HepG2 (cell line): ENCODE data around the gene TBC1D24. TPM values are rescaled to one million over a fixed set of nuclear protein-coding genes. Genes with fewer than 3 reads are reported as not detected.

Experiments used
- ATAC-seq: fragments of 200-7000 bp; cut with Tn5 transposase; 3 replicates; pipeline ENCODE4 v1.9.1; 2020; ENCODE audit warnings: mild to moderate bottlenecking, moderate library complexity
- BruUV-seq: library from RNA; stranded (reverse); fragments of 400-500 nt; replicated peaks from 2 replicates; lab custom pipeline; 2021; lab: Mats Ljungman, UMichigan
- CTCF ChIA-PET: fragments of 300-600 bp; formaldehyde crosslinking; extraction: SDS; loops from one replicate; lab custom pipeline; 2021; ENCODE audit warnings: low total read pairs, inconsistent platforms, low intra/inter-chr PET ratio; lab: Yijun Ruan, JAX
- POLR2A ChIA-PET: fragments of 350-600 bp; sonication (Branson Sonifier 250); formaldehyde crosslinking; loops from one replicate; lab custom pipeline; 2020; ENCODE audit warnings: antibody characterized with exemption, inconsistent platforms; lab: Yijun Ruan, JAX
- DNase-seq: peaks from one replicate; pipeline ENCODE4 v3.0.0-alpha.2; 2015; ENCODE audit warnings: low spot score
- FAIRE-seq: peaks from 3 replicates; lab custom pipeline; 2011; peaks lifted over from hg19 to GRCh38; lab: Jason Lieb, UNC
- H2AFZ ChIP-seq: one replicate; pipeline ENCODE4 v1.6.1; 2011; ENCODE audit warnings: low read length, inconsistent platforms
- H3K27ac ChIP-seq: fragments of 300-600 bp; 3 replicates; pipeline ENCODE4 v1.8.0; 2011; ENCODE audit warnings: mixed run types, mild to moderate bottlenecking, mixed read lengths, low read length, inconsistent platforms; ENCODE audit not compliant: insufficient read depth; ENCODE audit errors: extremely low read length
- H3K27me3 ChIP-seq, 2 experiments: fragments of 200-600 bp in 1 of 2; 2 replicates in 1 of 2; 3 replicates in 1 of 2; pipeline versions ENCODE4 v1.6.0 to v1.8.0; 2011; ENCODE audit warnings: low read length in 2 of 2, mild to moderate bottlenecking in 2 of 2, moderate library complexity in 2 of 2, inconsistent platforms in 1 of 2; ENCODE audit not compliant: insufficient read depth in 2 of 2, control insufficient read depth in 1 of 2
- H3K36me3 ChIP-seq, 2 experiments: fragments of 200-600 bp in 1 of 2; replicated peaks in 1 of 2; 2 replicates in 1 of 2; 3 replicates in 1 of 2; pipeline versions ENCODE4 v1.5.1 to v1.8.0; 2011; ENCODE audit warnings: low read length in 2 of 2, inconsistent platforms in 1 of 2; ENCODE audit not compliant: insufficient read depth in 2 of 2, control insufficient read depth in 1 of 2
- H3K4me1 ChIP-seq: 2 replicates; pipeline ENCODE4 v1.5.1; 2012; ENCODE audit warnings: low read length, inconsistent platforms; ENCODE audit not compliant: insufficient read depth
- H3K4me2 ChIP-seq: 2 replicates; pipeline ENCODE4 v1.6.0; 2011; ENCODE audit warnings: low read depth, low read length, inconsistent platforms
- H3K4me3 ChIP-seq, 3 experiments: fragments of 200-600 bp in 1 of 3; sonication (generic), shearing (Covaris generic) in 1 of 3; replicated peaks in 1 of 3; 2 replicates each; pipeline ENCODE4 v1.5.1; 2011 to 2016; ENCODE audit warnings: low read length in 3 of 3, inconsistent platforms in 2 of 3, low read depth in 2 of 3, mild to moderate bottlenecking in 2 of 3, control low read depth in 1 of 3, mixed read lengths in 1 of 3; ENCODE audit not compliant: insufficient read depth in 1 of 3
- H3K79me2 ChIP-seq: one replicate; pipeline ENCODE4 v1.6.1; 2011; ENCODE audit warnings: low read length, inconsistent platforms; ENCODE audit not compliant: insufficient read depth
- H3K9ac ChIP-seq: 2 replicates; pipeline ENCODE4 v1.6.0; 2011; ENCODE audit warnings: mild to moderate bottlenecking, low read depth, low read length, inconsistent platforms; ENCODE audit not compliant: insufficient read depth
- H3K9me3 ChIP-seq: 2 replicates; pipeline ENCODE4 v1.5.1; 2012; ENCODE audit warnings: mild to moderate bottlenecking, low read length
- H4K20me1 ChIP-seq: 2 replicates; pipeline ENCODE4 v1.6.0; 2011; ENCODE audit warnings: inconsistent platforms, mild to moderate bottlenecking, low read length, moderate library complexity; ENCODE audit not compliant: insufficient read depth
- AKAP8 ChIP-seq: sonication (generic); formaldehyde crosslinking; IDR thresholded peaks from 2 replicates; pipeline ENCODE4 v1.5.1; 2020; ENCODE audit warnings: mild to moderate bottlenecking, missing genetic modification reagents
- ARNTL ChIP-seq: sonication (generic); formaldehyde crosslinking; IDR thresholded peaks from 2 replicates; pipeline ENCODE4 v1.4.0; 2020; ENCODE audit warnings: mild to moderate bottlenecking, missing genetic modification reagents
- FOXC1 ChIP-seq: sonication (generic); formaldehyde crosslinking; IDR thresholded peaks from 2 replicates; pipeline ENCODE4 v1.8.0; 2022; ENCODE audit warnings: mild to moderate bottlenecking, missing genetic modification reagents, borderline replicate concordance
- IKZF4 ChIP-seq: sonication (generic); formaldehyde crosslinking; IDR thresholded peaks from 2 replicates; pipeline ENCODE4 v1.5.1; 2020; ENCODE audit warnings: borderline replicate concordance, mild to moderate bottlenecking, low read depth, missing genetic modification reagents; ENCODE audit errors: not compliant biosample characterization
- IRX3 ChIP-seq: sonication (generic); formaldehyde crosslinking; IDR thresholded peaks from 2 replicates; pipeline ENCODE4 v1.8.1; 2023; ENCODE audit warnings: mild to moderate bottlenecking, low read depth, missing genetic modification reagents, borderline replicate concordance
- KDM1A ChIP-seq: IDR thresholded peaks from 2 replicates; pipeline ENCODE4 v1.6.1; 2016; ENCODE audit warnings: missing compliant biosample characterization
- MAX ChIP-seq: IDR thresholded peaks from 2 replicates; pipeline ENCODE4 v1.6.1; 2012; ENCODE audit warnings: inconsistent platforms
- MEIS2 ChIP-seq: sonication (generic); formaldehyde crosslinking; IDR thresholded peaks from 2 replicates; pipeline ENCODE4 v1.9.0; 2021; ENCODE audit warnings: mild to moderate bottlenecking, missing genetic modification reagents
- MTF2 ChIP-seq: sonication (generic); formaldehyde crosslinking; IDR thresholded peaks from 2 replicates; pipeline ENCODE4 v1.5.0; 2020; ENCODE audit warnings: missing genetic modification reagents, borderline replicate concordance
- NFRKB ChIP-seq: fragments of 450-650 bp; IDR thresholded peaks from 2 replicates; pipeline ENCODE4 v1.6.1; 2017
- NFYC ChIP-seq: IDR thresholded peaks from 2 replicates; pipeline ENCODE4 v1.6.1; 2016; ENCODE audit warnings: missing genetic modification reagents, missing compliant biosample characterization
- REXO4 ChIP-seq: sonication (generic); formaldehyde crosslinking; IDR thresholded peaks from 2 replicates; pipeline ENCODE4 v1.8.0; 2022; ENCODE audit warnings: missing genetic modification reagents, mild to moderate bottlenecking, borderline replicate concordance
- TOE1 ChIP-seq: sonication (generic); formaldehyde crosslinking; IDR thresholded peaks from 2 replicates; pipeline ENCODE4 v1.4.0; 2020; ENCODE audit warnings: mild to moderate bottlenecking, missing genetic modification reagents
- ZFX ChIP-seq: sonication (generic); formaldehyde crosslinking; IDR thresholded peaks from 2 replicates; pipeline ENCODE4 v1.4.0; 2020; ENCODE audit warnings: mild to moderate bottlenecking, low read depth, missing genetic modification reagents, moderate library complexity
- ZMYM3 ChIP-seq: sonication (generic); formaldehyde crosslinking; IDR thresholded peaks from 2 replicates; pipeline ENCODE4 v1.5.1; 2020; ENCODE audit warnings: mild to moderate bottlenecking, missing genetic modification reagents
- ZNF121 ChIP-seq: sonication (generic); formaldehyde crosslinking; IDR thresholded peaks from 2 replicates; pipeline ENCODE4 v1.5.0; 2020; ENCODE audit warnings: mild to moderate bottlenecking, missing genetic modification reagents
- ZNF225 ChIP-seq: sonication (generic); formaldehyde crosslinking; IDR thresholded peaks from 2 replicates; pipeline ENCODE4 v1.4.0; 2020; ENCODE audit warnings: mild to moderate bottlenecking, missing genetic modification reagents
- ZNF274 ChIP-seq: sonication (generic); formaldehyde crosslinking; IDR thresholded peaks from 2 replicates; pipeline ENCODE4 v1.5.1; 2020; ENCODE audit warnings: mild to moderate bottlenecking, missing genetic modification reagents
- ZNF598 ChIP-seq: sonication (generic); formaldehyde crosslinking; IDR thresholded peaks from 2 replicates; pipeline ENCODE4 v1.5.1; 2020; ENCODE audit warnings: mild to moderate bottlenecking, missing genetic modification reagents, borderline replicate concordance
- ZNF615 ChIP-seq: sonication (generic); formaldehyde crosslinking; IDR thresholded peaks from 2 replicates; pipeline ENCODE4 v1.5.0; 2020; ENCODE audit warnings: mild to moderate bottlenecking, missing genetic modification reagents, borderline replicate concordance
- ZNF784 ChIP-seq: sonication (generic); formaldehyde crosslinking; IDR thresholded peaks from 2 replicates; pipeline ENCODE4 v1.5.1; 2020; ENCODE audit warnings: missing genetic modification reagents, mild to moderate bottlenecking, borderline replicate concordance
- ZSCAN25 ChIP-seq: sonication (generic); formaldehyde crosslinking; IDR thresholded peaks from 2 replicates; pipeline ENCODE4 v1.8.0; 2022; ENCODE audit warnings: mild to moderate bottlenecking, missing genetic modification reagents
- ZZZ3 ChIP-seq: sonication (generic); formaldehyde crosslinking; IDR thresholded peaks from 2 replicates; pipeline ENCODE4 v1.4.0; 2020; ENCODE audit warnings: missing genetic modification reagents, mild to moderate bottlenecking, borderline replicate concordance
- WGBS: methylation state at CpG from one replicate; pipeline ENCODE4 v1.1.6; 2017; ENCODE audit warnings: low lambda C conversion rate; 5-methylcytosine and 5-hydroxymethylcytosine counted together
- in situ Hi-C: cut with HindIII; loops from 2 replicates; pipeline ENCODE4 v1.10.0; 2017; ENCODE audit warnings: low pct_unique_long_range_greater_than_20kb; ENCODE audit not compliant: extremely low pct_ligation_motif_present
- intact Hi-C: fragments of 100-400 bp; cut with micrococcal nuclease; formaldehyde crosslinking; loops from one replicate; pipeline ENCODE4 v1.10.0; 2022; ENCODE audit not compliant: unreplicated experiment
- polyA plus RNA-seq, 8 experiments: library from polyadenylated mRNA; depleted of rRNA in 3 of 8; stranded (reverse) in 7 of 8; unstranded in 1 of 8; fragments of >200 nt; fragmentation: Illumina TruSeq in 4 of 8; extraction: Trizol in 4 of 8; gene quantifications; 2 replicates each; pipeline versions ENCODE4 v1.2.1 to v1.2.3, GENCODE V29; 2011 to 2016; ENCODE audit warnings: low read depth in 4 of 8, missing spikeins in 1 of 8, mixed read lengths in 1 of 8; ENCODE audit not compliant: insufficient read depth in 1 of 8
- total RNA-seq, 5 experiments: library from RNA; depleted of rRNA; stranded (reverse); fragments of >200 nt; fragmentation: Illumina TruSeq; extraction: Trizol; gene quantifications; 2 replicates each; pipeline ENCODE4 v1.2.3, GENCODE V29; 2016; ENCODE audit warnings: low read depth in 1 of 5
- TF ChIP-seq, protein P1 (sequence below): sonication (generic); formaldehyde crosslinking; IDR thresholded peaks from 2 replicates; pipeline ENCODE4 v1.5.0; 2020; ENCODE audit warnings: mild to moderate bottlenecking, missing genetic modification reagents

Gene TBC1D24
- total and polyA plus RNA-seq, 2 of the 13 experiments (the other 11 are each of a cell fraction or from before 2014, with no cell fraction given) = 7.7 to 13.7 TPM

- in situ Hi-C loops (no loop called here), intact Hi-C loops (no loop called here)
- Histone ChIP-seq H3K4me2 (peak overlapping the region; percentile 83), H3K36me3 (no peaks in the 10 kb centered on the region), H3K9me3 (no peaks in the 10 kb centered on the region), H3K79me2 (no peaks in the 10 kb centered on the region), H2AFZ (no peak overlapping the region), H3K4me3 (peak overlapping the region; percentile 27 to 65 (median 43)), H3K9ac (peak overlapping the region; percentile 44), H4K20me1 (no peaks in the 10 kb centered on the region; the same call in 1 of the 2 replicates), H3K27ac (no peak overlapping the region), H3K27me3 (peaks cover 8 to 25% of the 10 kb centered on the region in 2 experiments), H3K4me1 (peaks cover 48% of the 10 kb centered on the region)
- ChIA-PET CTCF (no interaction called here), POLR2A (interaction anchor here (0.7 to 1.7 kb wide), 4 partner anchors 8 to 217 kb away, joined by 4 to 6 read pairs (median 4); partner anchors contain the start of genes ECI1 and TEDC2)
- no peak for DNase-seq
- peak; percentile 47 for ATAC-seq
- no peak for FAIRE-seq
- no TSS peak for BruUV-seq
- under 1% methylated on average over 9 of the region's 38 CpGs for WGBS
- TF ChIP-seq ZMYM3 (CRISPR knock-in tag) (no peak), KDM1A (no peak), ARNTL (CRISPR knock-in tag) (no peak), MTF2 (CRISPR knock-in tag) (peak; percentile 39; the same call in 1 of the 2 replicates), IKZF4 (CRISPR knock-in tag) (peak; percentile 41), ZNF615 (no peak), ZNF225 (CRISPR knock-in tag) (no peak), REXO4 (no peak), TOE1 (no peak), IRX3 (CRISPR knock-in tag) (no peak), ZNF784 (CRISPR knock-in tag) (peak; percentile 74; the same call in 1 of the 2 replicates), ZFX (CRISPR knock-in tag) (peak; percentile 42), NFRKB (no peak), FOXC1 (0 out of 2 replicates have a peak, but pooled peaks have one; percentile 39), MAX (0 out of 2 replicates have a peak, but pooled peaks have one; percentile 28), ZNF598 (peak; percentile 47; the same call in 1 of the 2 replicates), ZZZ3 (CRISPR knock-in tag) (no peak), ZNF121 (CRISPR knock-in tag) (no peak), AKAP8 (CRISPR knock-in tag) (peak; percentile 81; the same call in 1 of the 2 replicates), ZNF274 (peak; percentile 55; the same call in 1 of the 2 replicates), ZSCAN25 (0 out of 2 replicates have a peak, but pooled peaks have one; percentile 29), MEIS2 (no peak), NFYC (CRISPR knock-in tag) (no peak)
- TF ChIP-seq, protein P1, sequence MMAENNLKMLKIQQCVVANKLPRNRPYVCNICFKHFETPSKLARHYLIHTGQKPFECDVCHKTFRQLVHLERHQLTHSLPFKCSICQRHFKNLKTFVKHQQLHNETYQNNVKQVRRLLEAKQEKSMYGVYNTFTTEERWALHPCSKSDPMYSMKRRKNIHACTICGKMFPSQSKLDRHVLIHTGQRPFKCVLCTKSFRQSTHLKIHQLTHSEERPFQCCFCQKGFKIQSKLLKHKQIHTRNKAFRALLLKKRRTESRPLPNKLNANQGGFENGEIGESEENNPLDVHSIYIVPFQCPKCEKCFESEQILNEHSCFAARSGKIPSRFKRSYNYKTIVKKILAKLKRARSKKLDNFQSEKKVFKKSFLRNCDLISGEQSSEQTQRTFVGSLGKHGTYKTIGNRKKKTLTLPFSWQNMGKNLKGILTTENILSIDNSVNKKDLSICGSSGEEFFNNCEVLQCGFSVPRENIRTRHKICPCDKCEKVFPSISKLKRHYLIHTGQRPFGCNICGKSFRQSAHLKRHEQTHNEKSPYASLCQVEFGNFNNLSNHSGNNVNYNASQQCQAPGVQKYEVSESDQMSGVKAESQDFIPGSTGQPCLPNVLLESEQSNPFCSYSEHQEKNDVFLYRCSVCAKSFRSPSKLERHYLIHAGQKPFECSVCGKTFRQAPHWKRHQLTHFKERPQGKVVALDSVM (CRISPR knock-in tag) = no peak
Observed at GRCh38 chr16:2468233-2468724, 6.6 kb upstream of the TBC1D24 start.
